ENCODE measurements around the gene SLC36A3.

Gene SLC36A3

GRCh38 chr5:151338734-151339133 is 35.2 kb upstream of the SLC36A3 start:
- Histone ChIP-seq H3K4me3 (IDR thresholded peaks at IDR 0.05; ENCODE audit: insufficient read depth, low read depth, low read length) (no peak overlapping the region), H4K20me1 (ENCODE audit: insufficient read depth) (no peaks in the 10 kb centered on the region), H2AFZ (ENCODE audit: low read depth) (no peak overlapping the region), H3K36me3 (ENCODE audit: insufficient read depth) (no peaks in the 10 kb centered on the region), H3K27ac (no peak overlapping the region), H3K4me1 (ENCODE audit: low read depth, poor library complexity, severe bottlenecking) (no peaks in the 10 kb centered on the region), H3K27me3 (ENCODE audit: insufficient read depth, low read depth) (no peaks in the 10 kb centered on the region), H3K9ac (no peak overlapping the region), H3K79me2 (ENCODE audit: insufficient read depth, low read depth) (no peaks in the 10 kb centered on the region), H3K4me2 (no peak overlapping the region)
- TF ChIP-seq CTCF (conservative IDR thresholded peaks at IDR 0.05; ENCODE audit: low read depth, low read length), result no peak

GRCh38 chr5:151332857-151333256 is 29.3 kb upstream of the SLC36A3 start:
- Histone ChIP-seq H3K27ac (no peak overlapping the region), H3K27me3 (ENCODE audit: insufficient read depth, low read depth) (no peaks in the 10 kb centered on the region), H3K4me3 (IDR thresholded peaks at IDR 0.05; ENCODE audit: insufficient read depth, low read depth, low read length) (no peak overlapping the region), H4K20me1 (ENCODE audit: insufficient read depth) (no peaks in the 10 kb centered on the region), H2AFZ (ENCODE audit: low read depth) (no peak overlapping the region), H3K4me2 (no peak overlapping the region), H3K4me1 (ENCODE audit: low read depth, poor library complexity, severe bottlenecking) (no peaks in the 10 kb centered on the region), H3K36me3 (ENCODE audit: insufficient read depth) (no peaks in the 10 kb centered on the region), H3K9ac (no peak overlapping the region), H3K79me2 (ENCODE audit: insufficient read depth, low read depth) (no peaks in the 10 kb centered on the region)
- no peak for TF ChIP-seq CTCF (conservative IDR thresholded peaks at IDR 0.05; ENCODE audit: low read depth, low read length)

GRCh38 chr5:151328734-151329133 is 25.2 kb upstream of the SLC36A3 start:
- TF ChIP-seq CTCF (conservative IDR thresholded peaks at IDR 0.05; ENCODE audit: low read depth, low read length), result no peak
- Histone ChIP-seq H3K36me3 (ENCODE audit: insufficient read depth) (no peaks in the 10 kb centered on the region), H3K4me1 (ENCODE audit: low read depth, poor library complexity, severe bottlenecking) (no peaks in the 10 kb centered on the region), H3K4me3 (IDR thresholded peaks at IDR 0.05; ENCODE audit: insufficient read depth, low read depth, low read length) (no peak overlapping the region), H4K20me1 (ENCODE audit: insufficient read depth) (no peaks in the 10 kb centered on the region), H2AFZ (ENCODE audit: low read depth) (no peak overlapping the region), H3K27ac (no peak overlapping the region), H3K4me2 (no peak overlapping the region), H3K27me3 (ENCODE audit: insufficient read depth, low read depth) (no peaks in the 10 kb centered on the region), H3K79me2 (ENCODE audit: insufficient read depth, low read depth) (no peaks in the 10 kb centered on the region), H3K9ac (no peak overlapping the region)

GRCh38 chr5:151327585-151327984 is 24.0 kb upstream of the SLC36A3 start:
- TF ChIP-seq CTCF (conservative IDR thresholded peaks at IDR 0.05; ENCODE audit: low read depth, low read length), result no peak
- H3K27me3 ChIP-seq (ENCODE audit: insufficient read depth, low read depth), result no peaks in the 10 kb centered on the region
- H3K79me2 ChIP-seq (ENCODE audit: insufficient read depth, low read depth), result no peaks in the 10 kb centered on the region
- no peaks in the 10 kb centered on the region for H3K36me3 ChIP-seq (ENCODE audit: insufficient read depth)
- H3K4me1 ChIP-seq (ENCODE audit: low read depth, poor library complexity, severe bottlenecking), result no peaks in the 10 kb centered on the region
- H3K4me3 ChIP-seq (IDR thresholded peaks at IDR 0.05; ENCODE audit: insufficient read depth, low read depth, low read length), result no peak overlapping the region
- no peak overlapping the region for H3K4me2 ChIP-seq
- H3K27ac ChIP-seq, result no peak overlapping the region
- H4K20me1 ChIP-seq (ENCODE audit: insufficient read depth), result no peaks in the 10 kb centered on the region
- H3K9ac ChIP-seq, result no peak overlapping the region
- no peak overlapping the region for H2AFZ ChIP-seq (ENCODE audit: low read depth)

- Histone ChIP-seq H3K9ac (no peak overlapping the region), H3K36me3 (ENCODE audit: insufficient read depth) (no peaks in the 10 kb centered on the region), H3K79me2 (ENCODE audit: insufficient read depth, low read depth) (no peaks in the 10 kb centered on the region), H3K27me3 (ENCODE audit: insufficient read depth, low read depth) (no peaks in the 10 kb centered on the region), H3K4me1 (ENCODE audit: low read depth, poor library complexity, severe bottlenecking) (no peaks in the 10 kb centered on the region), H2AFZ (ENCODE audit: low read depth) (no peak overlapping the region), H4K20me1 (ENCODE audit: insufficient read depth) (no peaks in the 10 kb centered on the region), H3K4me2 (no peak overlapping the region), H3K27ac (no peak overlapping the region), H3K4me3 (IDR thresholded peaks at IDR 0.05; ENCODE audit: insufficient read depth, low read depth, low read length) (no peak overlapping the region)
- no peak for TF ChIP-seq CTCF (conservative IDR thresholded peaks at IDR 0.05; ENCODE audit: low read depth, low read length)
These were observed 22.7 kb upstream of the SLC36A3 start for GRCh38 chr5:151326266-151326665.

All from KMS-11 (cell line).